Measurements from ENCODE around the gene PLSCR3.

The PLSCR3 gene

DNA sequence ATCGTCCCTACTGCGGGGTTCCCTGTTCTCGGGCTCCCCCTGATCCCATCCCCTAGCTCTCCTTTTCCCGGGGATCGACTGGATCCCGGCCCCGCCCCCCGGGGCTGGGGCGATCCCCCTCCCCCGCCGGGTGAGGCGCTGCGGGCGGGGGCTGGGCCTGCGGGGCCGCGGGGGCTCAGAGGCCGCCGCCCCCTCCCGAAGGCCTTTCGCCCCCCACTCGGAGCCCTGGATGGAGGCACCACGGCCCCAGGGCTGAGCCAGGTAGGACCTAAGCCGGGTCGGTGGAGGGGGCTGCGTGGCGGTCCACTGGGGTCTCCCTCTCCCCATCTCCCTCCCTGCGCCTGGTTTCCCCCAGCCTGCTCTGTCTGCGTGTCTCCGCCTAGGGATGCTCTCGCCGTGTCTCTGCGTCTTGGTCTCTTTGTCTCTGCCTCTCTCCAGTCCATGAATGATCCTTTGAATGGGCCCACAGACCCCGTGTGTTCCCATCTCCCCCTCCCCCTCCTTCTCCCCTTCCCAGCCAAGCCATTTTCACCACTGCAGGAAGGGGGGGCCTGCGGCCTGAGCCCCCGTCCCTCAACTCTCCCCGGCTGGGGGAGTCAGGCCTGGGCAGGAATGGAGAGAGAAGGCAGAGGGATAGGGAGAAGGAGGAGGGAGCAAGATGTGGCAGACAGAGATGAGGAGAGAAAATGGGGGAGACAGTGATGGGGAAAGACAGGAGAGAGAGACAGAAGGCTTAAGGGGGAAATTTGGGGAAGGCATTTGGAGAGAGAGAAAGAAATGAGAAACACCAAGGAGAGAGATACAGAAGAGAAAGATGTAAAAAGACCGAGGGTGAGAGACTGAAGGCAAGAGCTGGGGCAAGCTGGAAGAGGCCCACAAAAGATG, 11.3 kb upstream of the PLSCR3 start:
- no peak for DNase-seq

DNA sequence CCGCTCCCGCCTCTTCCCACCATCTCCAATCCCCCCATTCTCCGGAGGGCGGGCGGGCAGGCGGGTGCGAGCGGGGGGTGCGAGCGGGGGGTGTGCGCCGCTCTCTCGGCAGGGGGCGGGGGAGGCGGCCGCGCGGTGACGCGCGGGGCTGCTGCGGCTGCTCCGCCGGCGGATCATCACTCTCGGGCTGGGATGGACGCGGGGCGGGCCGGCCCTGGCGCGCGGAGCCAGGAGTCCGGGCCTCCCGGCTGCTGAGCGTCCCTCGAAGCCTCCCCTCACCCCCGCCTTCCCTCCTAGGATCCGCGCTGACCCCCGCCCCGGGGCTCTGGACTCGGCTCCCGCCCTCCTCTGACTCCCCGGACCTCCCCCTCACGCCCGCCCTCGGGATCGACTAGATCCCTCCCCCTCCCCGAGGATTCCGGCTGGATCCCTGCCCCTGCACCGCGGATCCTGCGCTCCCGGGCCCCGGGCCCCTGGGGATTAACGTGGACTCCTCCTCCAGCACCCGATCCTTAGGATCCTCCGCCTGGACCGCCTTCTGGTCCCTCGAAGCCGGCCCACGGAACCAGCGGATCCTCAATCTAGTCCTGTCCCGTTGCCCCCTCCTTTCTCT, 10.5 kb upstream of the PLSCR3 start:
- no peak for DNase-seq

DNA sequence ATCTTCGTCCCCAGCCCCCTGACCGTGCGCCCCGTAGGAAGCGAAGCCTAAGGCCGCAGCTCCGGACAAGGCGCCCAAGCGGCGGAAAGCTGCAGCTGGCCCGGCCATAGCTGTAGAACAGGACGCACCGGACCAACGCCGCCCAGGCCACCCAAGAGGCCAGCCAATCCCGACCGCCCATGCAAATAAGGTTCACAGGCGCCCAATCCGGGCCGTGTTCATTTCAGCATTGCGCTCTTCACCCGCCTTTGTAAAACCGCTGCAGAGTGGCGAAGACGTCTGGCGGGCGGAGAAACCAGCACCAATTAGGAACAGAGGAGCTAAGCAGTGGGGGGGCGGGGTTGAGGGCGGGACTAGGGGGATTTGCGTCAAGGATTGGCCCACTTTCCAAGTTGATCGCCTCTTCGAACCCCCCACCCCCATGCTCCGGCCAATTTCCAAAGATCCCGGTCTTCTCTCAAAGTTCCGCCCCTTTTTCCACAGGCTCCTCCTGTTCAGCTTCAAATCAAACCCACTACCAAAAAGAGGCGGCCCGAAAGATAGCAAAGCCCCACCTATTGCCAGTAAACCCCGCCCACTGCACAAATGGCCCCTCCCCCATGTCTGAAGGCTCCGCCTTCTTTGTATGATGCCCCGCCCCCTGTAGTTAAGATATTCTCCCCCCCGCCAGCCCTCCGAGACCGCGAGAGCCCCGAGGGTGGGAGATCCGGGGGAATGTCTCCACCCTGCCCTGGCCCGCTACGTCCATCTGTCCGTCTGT, 9.8 kb upstream of the PLSCR3 start, which contains the start of gene TMEM256:
TMEM256 (minus strand) TSS at position 121 of the 760 bp plus-strand sequence; CDS start at position 108, 13 bp downstream.
- peak; percentile 93 to 94 for DNase-seq

DNA sequence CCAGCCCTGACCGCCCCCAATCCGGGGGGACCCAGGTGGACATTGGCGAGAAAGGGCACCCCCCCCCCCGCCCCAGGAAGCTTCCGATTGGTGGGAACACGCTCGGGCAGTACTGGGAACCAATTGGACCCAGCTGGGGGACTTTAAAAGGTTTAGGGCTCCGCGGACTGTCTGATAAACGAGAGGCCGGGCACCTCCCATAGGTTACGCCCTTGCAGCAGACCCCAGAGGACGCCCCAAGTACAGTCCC, 9.3 kb upstream of the PLSCR3 start:
- no peak for DNase-seq

DNA sequence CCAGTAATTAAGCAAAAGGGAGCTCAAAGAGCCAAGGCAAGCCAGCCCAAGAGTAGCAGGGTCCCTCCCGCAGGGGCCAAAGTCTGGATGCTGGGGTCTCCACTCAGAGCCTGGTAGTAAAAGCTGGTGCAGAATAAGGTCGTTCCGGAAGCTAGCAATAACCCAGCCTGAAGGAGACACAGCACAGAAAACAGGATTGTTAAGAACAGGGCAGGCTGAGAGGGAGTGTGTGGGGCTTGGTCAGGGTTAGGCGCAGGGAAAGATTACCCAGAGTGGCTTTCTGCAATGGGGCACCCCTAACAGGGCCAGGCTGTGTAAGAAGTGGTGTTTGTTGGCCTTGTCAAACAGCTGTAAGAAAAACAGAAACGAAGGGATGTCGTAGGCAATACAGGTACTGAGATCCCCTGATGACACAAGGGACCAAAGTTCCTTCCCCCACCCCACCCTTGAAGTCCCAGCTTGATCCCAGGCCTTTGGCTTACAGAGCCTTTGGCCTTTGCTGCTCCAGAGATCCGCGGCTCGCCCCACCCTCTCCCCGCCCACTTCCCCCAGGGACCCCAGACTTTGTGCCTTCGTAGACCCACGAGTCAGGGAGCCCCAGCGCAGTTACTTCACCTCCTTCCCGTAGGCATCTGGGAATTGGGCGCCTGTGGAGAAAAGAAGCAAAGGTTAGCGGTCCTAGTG, 8.9 kb upstream of the PLSCR3 start:
- no peak for DNase-seq

DNA sequence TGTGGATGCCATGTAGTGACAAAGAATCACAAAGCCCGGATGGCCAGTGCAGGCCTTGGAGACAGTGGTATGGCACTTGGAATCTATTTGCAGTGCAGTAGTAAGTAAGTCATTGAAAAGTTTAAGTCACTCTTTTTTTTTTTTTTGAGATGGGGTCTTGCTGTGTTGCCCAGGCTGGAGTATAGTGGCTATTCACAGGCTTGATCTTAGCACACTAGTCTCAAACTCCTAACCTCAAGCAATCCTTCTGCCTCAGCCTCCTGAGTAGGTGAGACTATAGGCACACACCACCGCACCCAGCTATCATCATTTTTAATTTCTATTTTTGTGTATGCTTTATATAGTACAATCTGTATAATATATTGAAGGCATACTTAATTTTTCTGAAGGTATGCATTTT, 4.3 kb upstream of the PLSCR3 start:
- DNase-seq: no peak

DNA sequence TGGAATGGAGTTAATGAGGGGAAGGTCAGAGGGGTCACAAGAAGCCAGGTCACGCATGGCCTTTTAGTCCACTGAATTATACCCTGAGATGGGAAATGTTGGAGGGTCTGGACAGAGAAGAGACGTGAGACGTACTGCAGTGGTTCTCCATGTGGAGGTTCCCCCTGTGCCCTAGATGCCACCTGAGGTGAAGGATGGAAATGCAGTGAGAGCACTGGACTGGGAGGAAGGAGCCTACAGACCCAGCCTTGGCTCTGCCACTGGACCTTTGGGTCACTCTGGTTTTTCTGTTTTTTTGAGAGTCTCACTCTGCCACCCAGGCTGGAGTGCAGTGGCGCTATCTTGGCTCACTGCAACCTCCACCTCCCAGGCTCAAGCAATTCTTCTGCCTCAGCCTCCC, 1.8 kb upstream of the PLSCR3 start:
- no peak for DNase-seq

DNA sequence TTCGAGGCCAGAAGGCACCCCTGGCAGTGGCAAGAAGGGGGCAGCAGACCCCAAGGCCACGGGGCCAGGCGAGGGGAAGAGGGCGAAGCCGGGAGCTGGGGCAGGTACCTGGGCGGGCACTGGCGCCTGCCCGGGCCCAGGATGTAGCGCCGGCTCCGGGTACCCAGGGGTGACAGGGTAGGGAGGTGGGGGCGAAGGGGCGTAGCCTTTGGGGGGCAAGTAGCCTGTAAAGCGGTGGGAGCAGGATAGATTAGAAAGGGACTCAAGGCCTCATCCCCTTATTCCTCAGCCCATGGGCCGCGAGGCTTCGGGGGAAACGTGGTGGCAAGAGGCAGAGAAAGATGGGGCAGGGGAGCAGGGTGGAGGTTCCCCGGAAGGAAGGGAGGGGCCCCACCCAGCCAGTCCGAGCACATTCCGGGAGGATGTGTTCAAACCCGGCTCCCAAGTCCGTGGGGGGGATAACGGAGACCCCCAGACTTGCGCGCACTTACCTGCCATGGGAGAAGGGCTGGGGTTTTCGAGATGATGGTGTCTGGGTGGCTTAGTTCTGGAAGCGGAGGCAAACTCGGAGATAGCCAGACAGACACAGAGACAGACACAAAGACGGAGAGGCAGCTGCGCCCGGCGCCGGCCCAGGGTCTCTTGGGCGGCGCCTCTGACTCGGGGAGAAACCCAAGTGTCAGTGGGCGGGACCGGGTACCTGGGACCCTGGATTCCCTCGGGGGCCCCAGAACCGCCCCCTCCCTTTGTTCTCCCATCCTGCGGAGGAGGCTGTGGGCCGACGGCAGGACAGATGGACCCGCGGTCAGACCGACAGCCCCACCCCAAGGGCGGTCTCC, 493 bp downstream of the PLSCR3 start:
- no peak for DNase-seq

DNA sequence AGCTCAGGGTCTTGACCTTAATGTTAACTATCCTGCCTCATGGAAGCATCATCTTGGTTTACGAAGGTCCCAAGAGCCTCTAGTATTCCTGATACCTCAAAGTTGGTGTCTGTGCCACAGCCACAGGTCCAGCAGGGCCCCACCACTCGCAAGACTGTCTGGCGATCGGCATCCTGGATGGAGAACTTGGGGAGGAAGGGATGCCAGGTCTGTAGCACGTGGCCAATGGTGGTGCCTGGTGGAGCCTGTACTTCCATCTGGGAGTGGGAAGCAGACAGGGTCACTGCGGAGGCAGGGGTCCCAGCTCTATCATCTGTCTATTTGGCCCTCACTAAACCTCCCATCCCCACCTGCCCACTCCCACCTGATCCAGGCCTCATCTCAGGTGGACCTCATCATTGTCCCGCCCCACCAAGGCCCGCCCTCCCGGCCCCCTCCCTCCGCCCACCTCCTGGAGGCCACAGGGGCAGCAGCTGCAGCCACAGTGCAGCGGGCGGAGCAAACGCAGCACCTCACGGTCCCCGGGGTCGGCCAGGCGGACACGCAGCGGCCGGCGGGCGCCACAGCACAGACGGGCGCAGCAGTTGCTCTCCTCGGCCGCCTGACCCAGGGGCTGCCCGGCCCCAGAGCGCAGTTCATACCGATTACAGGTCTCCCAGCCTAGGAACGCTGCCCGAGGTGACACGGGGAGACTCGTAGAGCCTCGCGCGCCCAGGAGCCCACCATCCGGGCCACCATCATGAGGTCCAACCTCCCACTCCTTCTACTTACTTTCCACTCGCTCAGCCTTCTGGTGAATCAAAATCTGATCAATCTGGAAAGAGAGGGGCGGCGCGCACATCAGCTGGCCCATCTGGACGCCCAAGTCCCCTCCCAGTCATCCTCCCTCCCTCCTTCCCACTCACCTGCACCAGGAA, 1.4 kb downstream of the PLSCR3 start:
- DNase-seq: no peak

DNA sequence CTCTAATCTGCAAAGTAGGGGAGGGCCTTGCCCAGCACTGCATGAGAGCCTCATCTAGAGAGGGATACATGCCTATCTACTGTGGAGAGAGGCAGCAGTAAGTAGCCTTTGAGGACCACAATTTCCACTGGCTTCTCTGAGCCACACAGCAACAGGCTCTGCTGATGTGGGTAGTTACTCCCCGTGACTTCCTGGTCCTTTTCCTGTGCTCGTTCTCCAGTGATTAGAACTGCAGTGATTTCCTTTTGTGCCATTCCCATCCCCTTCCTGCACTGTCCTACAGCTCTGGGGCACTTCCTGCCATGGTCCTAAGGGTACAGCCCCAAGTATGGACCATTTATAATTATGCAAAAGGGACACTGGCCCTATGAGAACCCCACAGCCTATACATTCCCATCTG, 3.0 kb downstream of the PLSCR3 start:
- DNase-seq: no peak

DNA sequence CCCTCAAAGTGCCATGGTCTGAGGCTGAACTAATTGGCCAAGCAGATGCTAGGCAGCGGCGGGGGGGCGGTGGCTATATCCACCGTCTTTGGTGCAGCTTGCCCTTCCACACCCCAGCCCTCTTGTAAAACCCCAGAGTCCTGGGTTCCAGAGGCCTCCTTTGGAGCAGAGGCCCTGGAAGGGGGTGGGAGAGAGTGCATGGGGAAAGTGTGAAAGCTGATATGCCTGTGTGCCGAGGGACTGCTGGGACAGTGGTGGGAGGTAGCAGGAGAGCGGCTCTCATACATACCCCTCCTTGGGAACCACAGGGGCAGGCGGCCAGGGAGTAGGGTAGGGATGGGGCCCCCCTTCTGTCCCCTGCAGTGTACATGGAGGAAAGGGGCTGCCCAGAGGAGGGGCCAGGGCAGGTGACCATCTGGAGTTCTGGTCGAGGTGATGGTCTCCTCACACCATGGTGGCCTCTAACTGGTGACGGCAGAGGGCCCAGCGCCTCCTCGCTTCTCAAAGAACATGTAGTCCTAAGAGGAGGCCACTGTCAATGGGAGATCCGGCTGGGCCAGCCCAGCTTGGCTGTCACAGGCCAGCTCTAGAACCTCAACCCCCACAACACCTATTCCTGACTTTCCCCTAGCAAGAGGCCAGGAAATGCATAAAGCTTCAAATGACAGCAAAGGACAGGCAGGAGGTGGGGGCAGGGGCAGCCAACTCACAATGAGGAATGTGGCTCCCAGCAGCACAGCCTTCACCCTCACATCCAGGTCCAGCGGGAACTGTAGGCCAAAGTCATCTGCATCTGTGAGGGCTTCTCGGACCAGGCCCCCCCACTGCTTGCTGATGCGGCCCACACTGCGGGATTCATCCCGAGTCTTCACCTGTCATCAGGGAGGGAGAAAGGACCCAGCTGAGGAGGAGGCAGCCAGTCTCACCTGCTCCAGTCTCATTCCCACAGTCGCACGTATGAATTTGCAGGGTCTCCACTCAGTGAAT, 4.1 kb downstream of the PLSCR3 start:
- no peak for DNase-seq

DNA sequence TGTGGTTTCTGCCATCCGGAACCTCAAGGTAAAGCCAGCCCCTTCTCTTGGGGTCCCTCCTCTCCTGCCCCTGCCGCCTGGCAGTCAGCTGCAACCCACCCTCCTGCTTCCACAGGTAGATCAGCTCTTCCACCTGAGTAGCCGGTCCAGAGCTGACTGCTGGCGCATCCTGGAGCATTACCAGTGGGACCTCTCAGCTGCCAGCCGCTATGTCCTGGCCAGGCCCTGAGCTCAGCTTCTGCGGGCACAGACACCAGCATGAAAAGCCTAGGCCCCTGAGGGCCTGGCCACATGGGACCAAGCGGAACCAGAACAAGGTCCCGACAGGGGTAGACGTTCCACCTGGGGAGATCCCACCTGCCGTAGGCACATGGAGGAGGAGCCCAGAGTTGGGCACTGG, 5.5 kb downstream of the PLSCR3 start:
- DNase-seq: no peak

DNA sequence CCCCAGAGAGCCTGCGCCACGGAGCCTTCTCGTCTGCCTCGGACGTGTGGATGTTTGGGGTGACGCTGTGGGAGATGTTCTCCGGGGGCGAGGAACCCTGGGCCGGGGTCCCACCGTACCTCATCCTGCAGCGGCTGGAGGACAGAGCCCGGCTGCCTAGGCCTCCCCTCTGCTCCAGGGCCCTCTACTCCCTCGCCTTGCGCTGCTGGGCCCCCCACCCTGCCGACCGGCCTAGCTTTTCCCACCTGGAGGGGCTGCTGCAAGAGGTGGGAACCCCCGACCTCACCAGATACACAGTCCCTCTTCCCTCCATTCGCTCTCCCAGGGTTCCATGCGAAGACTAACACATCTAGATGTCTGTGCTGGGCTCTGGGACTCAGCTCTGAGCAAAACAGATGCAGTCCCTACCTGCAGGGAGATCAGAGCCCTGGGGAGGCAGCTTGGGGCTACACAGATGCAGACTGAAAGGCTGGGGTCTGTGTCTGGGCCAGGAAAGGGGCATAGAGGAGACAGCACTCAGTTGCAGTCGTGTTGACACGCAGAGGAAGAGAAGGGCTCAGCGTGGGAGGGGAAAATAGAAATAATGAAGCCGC, 9.7 kb downstream of the PLSCR3 start:
- DNase-seq: no peak

DNA sequence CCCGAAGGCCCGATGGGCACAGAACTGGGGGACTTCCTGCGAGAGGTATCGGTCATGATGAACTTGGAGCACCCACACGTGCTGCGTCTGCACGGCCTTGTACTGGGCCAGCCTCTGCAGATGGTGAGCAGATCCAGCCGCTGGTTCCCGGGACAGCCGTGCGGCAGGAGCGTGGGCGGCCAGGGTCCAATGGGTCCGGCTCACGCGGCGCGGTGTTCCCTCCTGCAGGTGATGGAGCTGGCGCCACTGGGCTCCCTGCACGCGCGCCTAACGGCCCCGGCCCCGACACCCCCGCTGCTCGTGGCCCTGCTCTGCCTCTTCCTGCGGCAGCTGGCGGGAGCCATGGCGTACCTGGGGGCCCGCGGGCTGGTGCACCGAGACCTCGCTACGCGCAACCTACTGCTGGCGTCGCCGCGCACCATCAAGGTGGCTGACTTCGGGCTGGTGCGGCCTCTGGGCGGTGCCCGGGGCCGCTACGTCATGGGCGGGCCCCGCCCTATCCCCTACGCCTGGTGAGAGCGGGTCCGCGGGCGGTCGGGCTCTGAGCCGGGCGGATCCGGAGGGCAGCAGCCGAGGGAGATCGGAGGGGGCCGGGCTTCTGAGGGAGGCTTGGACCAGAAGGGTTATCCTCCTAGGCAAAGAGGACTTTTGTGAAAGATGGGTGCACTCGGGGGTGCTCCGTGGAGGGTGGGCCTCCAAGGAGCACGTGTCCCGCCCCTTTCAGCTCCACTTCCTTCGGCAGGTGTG, 10.4 kb downstream of the PLSCR3 start:
- no peak for DNase-seq

DNA sequence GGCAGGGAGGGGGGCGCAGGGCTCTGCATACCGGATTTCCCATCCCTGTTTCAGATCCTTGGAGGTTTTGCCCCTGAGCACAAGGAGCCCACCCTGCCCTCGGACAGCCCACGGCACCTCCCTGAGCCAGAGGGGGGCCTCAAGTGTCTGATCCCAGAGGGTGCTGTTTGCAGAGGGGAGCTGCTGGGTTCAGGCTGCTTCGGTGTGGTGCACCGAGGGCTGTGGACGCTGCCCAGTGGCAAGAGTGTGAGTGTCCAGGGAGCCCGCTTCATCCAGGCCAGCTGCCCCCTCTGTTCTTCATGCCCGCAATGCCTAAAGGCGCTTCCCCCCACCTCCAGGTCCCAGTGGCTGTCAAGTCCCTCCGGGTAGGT, 11.0 kb downstream of the PLSCR3 start:
- no peak for DNase-seq

DNA sequence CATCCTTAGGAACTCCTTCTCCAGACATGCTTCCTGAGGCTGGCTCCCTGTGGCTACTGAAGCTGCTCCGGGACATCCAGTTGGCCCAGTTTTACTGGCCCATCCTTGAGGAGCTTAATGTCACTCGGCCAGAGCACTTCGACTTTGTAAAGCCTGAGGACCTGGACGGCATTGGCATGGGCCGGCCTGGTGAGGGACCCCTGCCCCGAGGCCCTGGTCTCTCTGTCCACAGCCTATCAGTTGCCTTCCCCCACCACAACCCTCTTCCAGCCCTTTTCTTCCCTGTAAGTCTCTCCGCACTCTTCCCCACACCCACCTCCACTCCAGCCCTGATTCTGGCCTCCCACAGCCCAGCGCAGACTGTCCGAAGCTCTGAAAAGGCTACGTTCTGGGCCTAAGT, 11.4 kb downstream of the PLSCR3 start:
- DNase-seq: no peak

DNA sequence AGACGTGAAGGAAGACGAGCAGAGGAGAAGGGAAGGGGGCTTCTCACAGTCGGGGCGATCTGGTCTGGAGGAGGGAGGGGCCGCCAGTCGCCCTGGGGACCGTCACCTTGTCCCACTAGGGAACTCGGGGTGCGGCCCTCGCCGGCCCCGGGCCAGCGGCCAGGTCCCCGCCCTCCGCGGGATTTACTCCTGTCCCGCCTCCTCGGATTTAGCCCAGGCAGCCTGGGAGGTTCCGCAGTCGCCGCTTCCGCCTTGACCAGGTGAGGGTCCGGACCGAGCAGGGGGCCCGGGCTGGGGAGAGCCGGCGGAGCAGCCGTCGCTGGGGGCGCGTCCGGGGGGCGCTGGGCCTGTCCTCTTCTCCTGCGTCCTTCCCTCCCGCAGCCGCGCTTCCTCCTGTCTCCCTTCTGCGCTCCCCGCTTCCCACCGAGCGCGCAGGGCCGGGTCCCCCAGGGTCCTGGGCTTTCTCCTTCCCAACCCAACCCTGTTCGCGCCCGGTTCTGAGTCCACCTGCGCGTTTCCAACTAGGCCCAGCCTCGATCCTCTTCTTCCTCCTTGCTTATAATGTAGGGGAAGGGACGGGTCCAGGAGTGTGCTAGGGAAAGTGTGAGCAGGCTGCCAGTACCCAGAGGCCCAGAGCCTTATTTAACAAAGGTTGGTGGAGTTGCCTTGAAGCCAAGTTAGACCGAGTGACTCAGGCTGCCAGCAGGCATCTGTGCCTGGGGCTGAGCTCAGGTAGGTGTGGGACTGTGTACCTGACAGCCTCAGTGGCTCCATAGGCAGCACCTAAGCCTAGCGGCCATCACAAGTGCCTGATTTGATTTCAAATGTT, 13.3 kb downstream of the PLSCR3 start, which contains the start of gene TNK1:
TNK1 (plus strand) TSS at position 235 of the 829 bp plus-strand sequence. CDS start 1,838 bp downstream, outside the sequence.
- DNase-seq: no peak

DNA sequence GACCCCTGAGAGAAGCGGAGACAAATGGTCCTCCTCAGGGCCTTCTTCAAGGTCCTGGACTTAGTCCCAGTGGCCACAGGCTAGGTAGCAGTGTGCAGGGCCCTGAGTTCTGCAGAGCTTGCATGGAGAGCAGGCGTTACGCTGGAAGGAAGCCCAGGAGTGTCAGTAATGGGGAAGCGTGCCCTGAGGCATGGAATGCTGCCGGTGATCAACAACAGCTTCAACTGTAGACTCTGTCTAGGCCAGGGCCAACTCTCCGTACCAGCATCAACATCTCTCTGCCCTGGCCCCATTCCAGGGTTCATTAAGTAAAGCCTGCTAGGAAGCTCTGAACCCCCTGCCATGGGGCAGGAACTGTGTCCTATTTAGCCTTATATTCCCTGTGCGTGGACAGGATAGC, 14.0 kb downstream of the PLSCR3 start:
- no peak for DNase-seq
